ENCODE data around the gene METTL16.

The METTL16 gene

GRCh38 chr17:2415081-2415480 lies 96.6 kb downstream of the METTL16 start:
- TF ChIP-seq USF1 (IDR thresholded peaks at IDR 0.05) (no peak), REST (IDR thresholded peaks at IDR 0.05; ENCODE audit: low read depth) (no peak), FOXM1 (IDR thresholded peaks at IDR 0.05; ENCODE audit: borderline replicate concordance, low read depth) (no peak), YY1 (IDR thresholded peaks at IDR 0.05; ENCODE audit: low read depth) (no peak), TEAD4 (IDR thresholded peaks at IDR 0.05) (no peak), ZBTB7A (IDR thresholded peaks at IDR 0.05; ENCODE audit: low read depth) (no peak), MAX (IDR thresholded peaks at IDR 0.05) (no peak), TCF12 (IDR thresholded peaks at IDR 0.05; ENCODE audit: low read depth) (no peak), EP300 (IDR thresholded peaks at IDR 0.05; ENCODE audit: borderline replicate concordance) (no peak), CEBPB (IDR thresholded peaks at IDR 0.05) (no peak), TAF1 (IDR thresholded peaks at IDR 0.05; ENCODE audit: low read depth) (no peak), RAD21 (IDR thresholded peaks at IDR 0.05; ENCODE audit: low read depth) (no peak), NFIC (IDR thresholded peaks at IDR 0.05) (no peak), CREB1 (IDR thresholded peaks at IDR 0.05; ENCODE audit: low read depth) (no peak)

- no peak for TF ChIP-seq USF1 (IDR thresholded peaks at IDR 0.05)
Observed at GRCh38 chr17:2414446-2415064, 97.1 kb downstream of the METTL16 start.

GRCh38 chr17:2412561-2413021 lies 99.1 kb downstream of the METTL16 start:
- TF ChIP-seq TCF12 (IDR thresholded peaks at IDR 0.05; ENCODE audit: low read depth), result no peak

GRCh38 chr17:2410951-2411350 lies 100.7 kb downstream of the METTL16 start:
- TF ChIP-seq RAD21 (IDR thresholded peaks at IDR 0.05; ENCODE audit: low read depth) (no peak), EGR1 (IDR thresholded peaks at IDR 0.05) (no peak), NFIC (IDR thresholded peaks at IDR 0.05) (no peak), CEBPB (IDR thresholded peaks at IDR 0.05) (no peak), EP300 (IDR thresholded peaks at IDR 0.05; ENCODE audit: borderline replicate concordance) (no peak), YY1 (IDR thresholded peaks at IDR 0.05; ENCODE audit: low read depth) (no peak), TEAD4 (IDR thresholded peaks at IDR 0.05) (no peak), CREB1 (IDR thresholded peaks at IDR 0.05; ENCODE audit: low read depth) (no peak), TCF12 (IDR thresholded peaks at IDR 0.05; ENCODE audit: low read depth) (no peak), REST (IDR thresholded peaks at IDR 0.05; ENCODE audit: low read depth) (no peak), MAX (IDR thresholded peaks at IDR 0.05) (no peak), FOXM1 (IDR thresholded peaks at IDR 0.05; ENCODE audit: borderline replicate concordance, low read depth) (no peak), USF1 (IDR thresholded peaks at IDR 0.05) (no peak), ZBTB7A (IDR thresholded peaks at IDR 0.05; ENCODE audit: low read depth) (no peak), TAF1 (IDR thresholded peaks at IDR 0.05; ENCODE audit: low read depth) (no peak)

- TF ChIP-seq EP300 (IDR thresholded peaks at IDR 0.05; ENCODE audit: borderline replicate concordance) (no peak), REST (IDR thresholded peaks at IDR 0.05; ENCODE audit: low read depth) (no peak), EGR1 (IDR thresholded peaks at IDR 0.05) (no peak), RAD21 (IDR thresholded peaks at IDR 0.05; ENCODE audit: low read depth) (no peak), CREB1 (IDR thresholded peaks at IDR 0.05; ENCODE audit: low read depth) (no peak), NFIC (IDR thresholded peaks at IDR 0.05) (no peak), TEAD4 (IDR thresholded peaks at IDR 0.05) (no peak), ZBTB7A (IDR thresholded peaks at IDR 0.05; ENCODE audit: low read depth) (no peak), TCF12 (IDR thresholded peaks at IDR 0.05; ENCODE audit: low read depth) (no peak), CEBPB (IDR thresholded peaks at IDR 0.05) (no peak), TAF1 (IDR thresholded peaks at IDR 0.05; ENCODE audit: low read depth) (no peak), YY1 (IDR thresholded peaks at IDR 0.05; ENCODE audit: low read depth) (no peak), MAX (IDR thresholded peaks at IDR 0.05) (no peak), USF1 (IDR thresholded peaks at IDR 0.05) (no peak), FOXM1 (IDR thresholded peaks at IDR 0.05; ENCODE audit: borderline replicate concordance, low read depth) (no peak)
Observed at GRCh38 chr17:2406903-2407790, 104.5 kb downstream of the METTL16 start.
